Urinary bladder (tissue), 4 donors: ENCODE results near the gene COL10A1. TPM values are rescaled to one million over a fixed set of nuclear protein-coding genes. Genes with fewer than 3 reads are reported as not detected.
A peak's percentile ranks its signal among the peaks of the same experiment; 100 is the strongest.
"Not testable (repeated sequence)": the region's sequence is repeated elsewhere in the genome, so short reads cannot be mapped to it uniquely, and the experiment has no call there.

ENCODE experiments used
- DNase-seq: peaks from one replicate; pipeline ENCODE4 v3.0.0-alpha.2; 2015; ENCODE audit errors: extremely low spot score
- H3K27ac ChIP-seq: one replicate; pipeline ENCODE4 v1.5.1; 2013; ENCODE audit warnings: low read depth, mild to moderate bottlenecking, moderate library complexity
- H3K36me3 ChIP-seq: one replicate; pipeline ENCODE4 v1.6.1; 2013; ENCODE audit warnings: mild to moderate bottlenecking, moderate library complexity; ENCODE audit not compliant: insufficient read depth
- H3K4me1 ChIP-seq: one replicate; pipeline ENCODE4 v1.6.1; 2013; ENCODE audit warnings: mild to moderate bottlenecking, moderate library complexity; ENCODE audit not compliant: insufficient read depth
- H3K4me3 ChIP-seq: one replicate; pipeline ENCODE4 v1.5.1; 2013; ENCODE audit warnings: low read depth, low read length
- WGBS: extraction: QIAGEN DNeasy Blood & Tissue Kit; methylation state at CpG from one replicate; pipeline ENCODE4 v1.1.7; 2013; 5-methylcytosine and 5-hydroxymethylcytosine counted together
- polyA plus RNA-seq: library from polyadenylated mRNA; stranded (reverse); fragments of 200-250 nt; gene quantifications from one replicate; pipeline ENCODE4 v1.2.3, GENCODE V29; 2013
- total RNA-seq: library from RNA; depleted of rRNA; stranded (reverse); fragments of >200 nt; gene quantifications from one replicate; pipeline ENCODE4 v1.2.3, GENCODE V29; 2014
- donor health status: healthy with polysubstance abuse.
- donor health status: healthy.

The COL10A1 gene
- total and polyA plus RNA-seq, 2 donors, result 0.79 TPM; not detected in 1

GRCh38 chr6:116108836-116109235 lies 17.1 kb downstream of the COL10A1 start:
- peaks cover 4% of the 10 kb centered on the region for H3K36me3 ChIP-seq
- DNase-seq, result no peak
- WGBS, result 45% methylated on average over 1 of the region's 1 CpG
- H3K4me3 ChIP-seq, result no peak overlapping the region
- H3K4me1 ChIP-seq, result no peaks in the 10 kb centered on the region
- no peak overlapping the region for H3K27ac ChIP-seq

GRCh38 chr6:116106146-116106545 lies 19.8 kb downstream of the COL10A1 start:
- WGBS, result 59% methylated on average over 1 of the region's 1 CpG

GRCh38 chr6:116105247-116105646 lies 20.7 kb downstream of the COL10A1 start:
- Histone ChIP-seq H3K36me3 (peaks cover 1% of the 10 kb centered on the region), H3K27ac (no peak overlapping the region), H3K4me1 (peaks cover 2% of the 10 kb centered on the region), H3K4me3 (no peak overlapping the region)
- DNase-seq, result no peak
- 95% methylated on average over 3 of the region's 3 CpGs for WGBS

More at GRCh38 chr6:116106146-116106545, 19.8 kb downstream of the COL10A1 start:
- DNase-seq, result no peak
- H3K4me1 ChIP-seq, result peaks cover 2% of the 10 kb centered on the region
- H3K27ac ChIP-seq, result no peak overlapping the region
- no peak overlapping the region for H3K4me3 ChIP-seq
- H3K36me3 ChIP-seq, result peaks cover 4% of the 10 kb centered on the region

GRCh38 chr6:116104636-116105035 lies 21.3 kb downstream of the COL10A1 start:
- Histone ChIP-seq H3K4me1 (peaks cover 2% of the 10 kb centered on the region), H3K4me3 (no peak overlapping the region), H3K36me3 (peaks cover 1% of the 10 kb centered on the region), H3K27ac (no peak overlapping the region)
- no peak for DNase-seq
- 94% methylated on average over 1 of the region's 1 CpG for WGBS

GRCh38 chr6:116102873-116103272 lies 23.1 kb downstream of the COL10A1 start:
- Histone ChIP-seq H3K4me1 (peaks cover 2% of the 10 kb centered on the region), H3K4me3 (no peak overlapping the region), H3K36me3 (peaks cover 1% of the 10 kb centered on the region), H3K27ac (no peak overlapping the region)
- 84% methylated on average over 4 of the region's 4 CpGs for WGBS
- no peak for DNase-seq

- 48% methylated on average over 2 of the region's 2 CpGs for WGBS
- DNase-seq, result no peak
- peaks cover 2% of the 10 kb centered on the region for H3K4me1 ChIP-seq
Measured at GRCh38 chr6:116101790-116102189, 24.1 kb downstream of the COL10A1 start.

GRCh38 chr6:116101302-116101718 lies 24.6 kb downstream of the COL10A1 start:
- Histone ChIP-seq H3K36me3 (no peaks in the 10 kb centered on the region), H3K27ac (no peak overlapping the region), H3K4me3 (peak overlapping the region; percentile 56), H3K4me1 (peaks cover 2% of the 10 kb centered on the region)
- 1% methylated on average over 12 of the region's 12 CpGs for WGBS
- DNase-seq, result peak; percentile 64

More at GRCh38 chr6:116101790-116102189, 24.1 kb downstream of the COL10A1 start:
- Histone ChIP-seq H3K36me3 (peaks cover 1% of the 10 kb centered on the region), H3K4me3 (peak overlapping the region; percentile 56), H3K27ac (no peak overlapping the region)

- peak; percentile 37 for DNase-seq
- under 1% methylated on average over 87 of the region's 87 CpGs for WGBS
- Histone ChIP-seq H3K36me3 (no peaks in the 10 kb centered on the region), H3K4me3 (peak within 1 kb of the TSS; percentile 56), H3K27ac (peak within 1 kb of the TSS; percentile 90), H3K4me1 (peaks cover 2% of the 10 kb centered on the region)
Measured at GRCh38 chr6:116100419-116101301, 25.3 kb downstream of the COL10A1 start, which contains the start of gene NT5DC1. Gene NT5DC1, plus strand, starts transcription at chr6:116100853. Its CDS starts 78 bp downstream, at chr6:116100931.

GRCh38 chr6:116099036-116099435 lies 26.9 kb downstream of the COL10A1 start:
- no peak for DNase-seq
- Histone ChIP-seq H3K4me3 (no peak overlapping the region), H3K4me1 (peaks cover 2% of the 10 kb centered on the region), H3K27ac (no peak overlapping the region), H3K36me3 (no peaks in the 10 kb centered on the region)
- 81% methylated on average over 1 of the region's 1 CpG for WGBS

- H3K27ac ChIP-seq, result no peak overlapping the region
- H3K4me1 ChIP-seq, result no peaks in the 10 kb centered on the region
- H3K4me3 ChIP-seq, result no peak overlapping the region
- H3K36me3 ChIP-seq, result no peaks in the 10 kb centered on the region
- DNase-seq, result no peak
- 60% methylated on average over 2 of the region's 2 CpGs for WGBS
Measured at GRCh38 chr6:116096979-116097816, 28.7 kb downstream of the COL10A1 start.

- H3K4me1 ChIP-seq, H3K4me3 ChIP-seq, H3K27ac ChIP-seq, DNase-seq, H3K36me3 ChIP-seq: not testable (repeated sequence)
- WGBS, result 91% methylated on average over 9 of the region's 9 CpGs
Measured at GRCh38 chr6:116096048-116096759, 29.7 kb downstream of the COL10A1 start.

GRCh38 chr6:116094041-116094440 lies 31.9 kb downstream of the COL10A1 start:
- H3K4me3 ChIP-seq, result no peak overlapping the region
- H3K27ac ChIP-seq, result no peak overlapping the region
- WGBS, result 97% methylated on average over 7 of the region's 7 CpGs
- H3K36me3 ChIP-seq, result no peaks in the 10 kb centered on the region
- no peaks in the 10 kb centered on the region for H3K4me1 ChIP-seq
- DNase-seq, result no peak

GRCh38 chr6:116090251-116090650 lies 35.7 kb downstream of the COL10A1 start:
- Histone ChIP-seq H3K4me3 (no peak overlapping the region), H3K36me3 (no peaks in the 10 kb centered on the region), H3K4me1 (no peaks in the 10 kb centered on the region), H3K27ac (no peak overlapping the region)
- WGBS, result 80% methylated on average over 2 of the region's 2 CpGs
- no peak for DNase-seq
